ENCODE measurements around the gene GPX4. TPM values are rescaled to one million over a fixed set of nuclear protein-coding genes. Genes with fewer than 3 reads are reported as not detected.

The GPX4 gene
- total and polyA plus RNA-seq, 2 donors (not counting 3 experiments of a cell fraction or from before 2014, with no cell fraction given): 469 to 1,136 TPM

DNA sequence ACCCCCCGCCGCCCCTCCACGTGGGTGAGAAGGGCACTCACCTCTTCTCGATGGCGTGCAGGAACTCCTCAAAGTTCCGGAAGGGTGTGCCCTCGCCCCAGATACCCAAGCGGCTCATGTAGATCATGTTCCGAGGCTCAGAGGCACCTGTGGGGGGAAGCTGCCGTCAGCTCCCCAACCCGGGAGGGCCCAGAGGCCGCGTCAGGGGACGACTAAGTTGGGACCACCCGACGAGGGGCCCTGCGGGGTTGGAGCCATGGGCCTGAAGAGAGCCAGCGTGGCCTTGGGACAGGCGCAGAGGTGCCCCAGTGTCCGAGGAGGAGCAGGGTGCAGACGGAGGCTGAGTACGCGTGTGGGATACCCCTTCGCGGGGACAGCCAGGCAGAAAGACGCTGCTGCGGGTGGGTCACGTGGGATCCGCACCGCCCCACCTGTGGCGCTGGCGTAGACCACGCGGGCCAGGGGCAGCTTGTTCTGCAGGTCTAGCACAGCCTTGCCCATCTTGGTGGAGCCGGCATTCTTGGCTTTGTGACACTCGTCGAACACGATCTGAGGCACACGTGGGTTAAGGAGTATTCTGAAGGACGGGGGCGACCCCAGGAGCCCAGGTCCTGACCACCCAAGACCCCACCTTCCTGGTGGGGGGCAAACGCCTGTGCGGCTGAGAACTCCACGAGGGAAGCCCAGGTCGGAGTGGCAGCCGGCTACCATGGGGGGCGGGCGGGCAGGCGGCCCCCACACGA is 15.9 kb downstream of the GPX4 start:
- H3K4me1 ChIP-seq (ENCODE audit: control insufficient read depth, extremely low read depth, insufficient read depth, low read length): no peaks in the 10 kb centered on the region
- TF ChIP-seq POLR2AphosphoS5 (IDR thresholded peaks at IDR 0.05; ENCODE audit: insufficient read depth, low read depth, low read length) (no peak), MYC (IDR thresholded peaks at IDR 0.05; ENCODE audit: low read depth, low read length) (no peak), EZH2 (IDR thresholded peaks at IDR 0.05; ENCODE audit: borderline replicate concordance, low read depth, low read length, severe bottlenecking) (no peak), GATA2 (IDR thresholded peaks at IDR 0.05; ENCODE audit: insufficient read depth, insufficient read length, low read depth, low read length) (no peak), JUN (IDR thresholded peaks at IDR 0.05; ENCODE audit: borderline replicate concordance, insufficient read depth, insufficient read length, low read depth) (no peak), FOS (IDR thresholded peaks at IDR 0.05; ENCODE audit: borderline replicate concordance, insufficient read depth, low read length) (no peak), POLR2A (IDR thresholded peaks at IDR 0.05; ENCODE audit: low read depth, low read length) (no peak)
- TF ChIP-seq, protein P1, sequence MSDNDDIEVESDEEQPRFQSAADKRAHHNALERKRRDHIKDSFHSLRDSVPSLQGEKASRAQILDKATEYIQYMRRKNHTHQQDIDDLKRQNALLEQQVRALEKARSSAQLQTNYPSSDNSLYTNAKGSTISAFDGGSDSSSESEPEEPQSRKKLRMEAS (IDR thresholded peaks at IDR 0.05; ENCODE audit: insufficient read depth, insufficient read length): no peak
- TF ChIP-seq, protein P2, sequence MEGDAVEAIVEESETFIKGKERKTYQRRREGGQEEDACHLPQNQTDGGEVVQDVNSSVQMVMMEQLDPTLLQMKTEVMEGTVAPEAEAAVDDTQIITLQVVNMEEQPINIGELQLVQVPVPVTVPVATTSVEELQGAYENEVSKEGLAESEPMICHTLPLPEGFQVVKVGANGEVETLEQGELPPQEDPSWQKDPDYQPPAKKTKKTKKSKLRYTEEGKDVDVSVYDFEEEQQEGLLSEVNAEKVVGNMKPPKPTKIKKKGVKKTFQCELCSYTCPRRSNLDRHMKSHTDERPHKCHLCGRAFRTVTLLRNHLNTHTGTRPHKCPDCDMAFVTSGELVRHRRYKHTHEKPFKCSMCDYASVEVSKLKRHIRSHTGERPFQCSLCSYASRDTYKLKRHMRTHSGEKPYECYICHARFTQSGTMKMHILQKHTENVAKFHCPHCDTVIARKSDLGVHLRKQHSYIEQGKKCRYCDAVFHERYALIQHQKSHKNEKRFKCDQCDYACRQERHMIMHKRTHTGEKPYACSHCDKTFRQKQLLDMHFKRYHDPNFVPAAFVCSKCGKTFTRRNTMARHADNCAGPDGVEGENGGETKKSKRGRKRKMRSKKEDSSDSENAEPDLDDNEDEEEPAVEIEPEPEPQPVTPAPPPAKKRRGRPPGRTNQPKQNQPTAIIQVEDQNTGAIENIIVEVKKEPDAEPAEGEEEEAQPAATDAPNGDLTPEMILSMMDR (IDR thresholded peaks at IDR 0.05; ENCODE audit: extremely low read depth in 1 of 2, insufficient read depth in 1 of 2, low read depth in 1 of 2, low read length in 2 of 2): no peak
- dilution Hi-C loops (cut with MboI; ENCODE audit: extremely low pct_ligation_motif_present, low sequenced_read_pairs) (no loop called here), intact Hi-C loops (cut with micrococcal nuclease) (no loop called here)
- no peak overlapping the region for H2AFZ ChIP-seq (ENCODE audit: low read depth, low read length)
- no peaks in the 10 kb centered on the region for H3K9me1 ChIP-seq (replicated peaks; ENCODE audit: control insufficient read depth, extremely low read depth, insufficient read depth, low read length)
- POLR2A ChIA-PET: no interaction called here
- FAIRE-seq (no peak), DNase-seq (ENCODE audit: low read depth, low spot score) (no peak)
- H3K79me2 ChIP-seq (ENCODE audit: control insufficient read depth, insufficient read depth, low read length): peaks cover 6% of the 10 kb centered on the region
- H3K36me3 ChIP-seq (ENCODE audit: control insufficient read depth in 2 of 2, extremely low read depth in 1 of 2, insufficient read depth in 2 of 2, low read length in 2 of 2): peaks cover 21 to 69% of the 10 kb centered on the region in 2 experiments
- H3K9ac ChIP-seq (replicated peaks; ENCODE audit: extremely low read depth, insufficient read depth, low read length): no peak overlapping the region
- H3K9me3 ChIP-seq (replicated peaks; ENCODE audit: control insufficient read depth, insufficient read depth, low read length): no peaks in the 10 kb centered on the region
- no peak overlapping the region for H3K4me3 ChIP-seq (replicated peaks in 1 of 3; ENCODE audit: insufficient read depth in 1 of 3, low read depth in 1 of 3, low read length in 3 of 3)
- no peak overlapping the region for H3K27ac ChIP-seq (ENCODE audit: insufficient read depth, low read depth, low read length)
- no peak overlapping the region for H3K4me2 ChIP-seq (ENCODE audit: insufficient read depth, low read length)
- BruUV-seq (replicated peaks): no TSS peak
- H3K27me3 ChIP-seq (ENCODE audit: control insufficient read depth in 2 of 2, insufficient read depth in 2 of 2, low read length in 2 of 2): no peaks in the 10 kb centered on the region
- CTCF ChIA-PET: no interaction called here
- H4K20me1 ChIP-seq (replicated peaks; ENCODE audit: control insufficient read depth, extremely low read depth, insufficient read depth, low read length): no peaks in the 10 kb centered on the region

Data from endothelial cell of umbilical vein (primary cell).